Ishikawa (cell line): ENCODE results near the gene ECT2L.

Experiments used
- CEBPB ChIP-seq: IDR thresholded peaks from 2 replicates; pipeline ENCODE4 v1.6.1; 2012
- CREB1 ChIP-seq: IDR thresholded peaks from 2 replicates; pipeline ENCODE4 v1.6.1; 2012; ENCODE audit warnings: low read depth
- EGR1 ChIP-seq: IDR thresholded peaks from 2 replicates; pipeline ENCODE4 v1.6.1; 2012
- EP300 ChIP-seq: IDR thresholded peaks from 2 replicates; pipeline ENCODE4 v1.6.1; 2012; ENCODE audit warnings: borderline replicate concordance
- FOXM1 ChIP-seq: IDR thresholded peaks from 2 replicates; pipeline ENCODE4 v1.6.1; 2012; ENCODE audit warnings: low read depth, borderline replicate concordance
- NFIC ChIP-seq: IDR thresholded peaks from 2 replicates; pipeline ENCODE4 v1.6.1; 2012
- RAD21 ChIP-seq: IDR thresholded peaks from 2 replicates; pipeline ENCODE4 v1.6.1; 2012; ENCODE audit warnings: low read depth
- TAF1 ChIP-seq: IDR thresholded peaks from 2 replicates; pipeline ENCODE4 v1.6.1; 2012; ENCODE audit warnings: low read depth, mild to moderate bottlenecking
- TCF12 ChIP-seq: IDR thresholded peaks from 2 replicates; pipeline ENCODE4 v1.6.1; 2012; ENCODE audit warnings: low read depth
- TEAD4 ChIP-seq: IDR thresholded peaks from 2 replicates; pipeline ENCODE4 v1.6.1; 2012
- YY1 ChIP-seq: IDR thresholded peaks from 2 replicates; pipeline ENCODE4 v1.6.1; 2012; ENCODE audit warnings: low read depth
- ZBTB7A ChIP-seq: IDR thresholded peaks from 2 replicates; pipeline ENCODE4 v1.6.1; 2012; ENCODE audit warnings: low read depth
- TF ChIP-seq, protein P1 (sequence below): IDR thresholded peaks from 2 replicates; pipeline ENCODE4 v1.6.1; 2012
- TF ChIP-seq, protein P2 (sequence below): IDR thresholded peaks from 2 replicates; pipeline ENCODE4 v1.6.1; 2012; ENCODE audit warnings: low read depth, mild to moderate bottlenecking
- TF ChIP-seq, protein P3 (sequence below): IDR thresholded peaks from 2 replicates; pipeline ENCODE4 v1.6.1; 2012

The ECT2L gene

DNA sequence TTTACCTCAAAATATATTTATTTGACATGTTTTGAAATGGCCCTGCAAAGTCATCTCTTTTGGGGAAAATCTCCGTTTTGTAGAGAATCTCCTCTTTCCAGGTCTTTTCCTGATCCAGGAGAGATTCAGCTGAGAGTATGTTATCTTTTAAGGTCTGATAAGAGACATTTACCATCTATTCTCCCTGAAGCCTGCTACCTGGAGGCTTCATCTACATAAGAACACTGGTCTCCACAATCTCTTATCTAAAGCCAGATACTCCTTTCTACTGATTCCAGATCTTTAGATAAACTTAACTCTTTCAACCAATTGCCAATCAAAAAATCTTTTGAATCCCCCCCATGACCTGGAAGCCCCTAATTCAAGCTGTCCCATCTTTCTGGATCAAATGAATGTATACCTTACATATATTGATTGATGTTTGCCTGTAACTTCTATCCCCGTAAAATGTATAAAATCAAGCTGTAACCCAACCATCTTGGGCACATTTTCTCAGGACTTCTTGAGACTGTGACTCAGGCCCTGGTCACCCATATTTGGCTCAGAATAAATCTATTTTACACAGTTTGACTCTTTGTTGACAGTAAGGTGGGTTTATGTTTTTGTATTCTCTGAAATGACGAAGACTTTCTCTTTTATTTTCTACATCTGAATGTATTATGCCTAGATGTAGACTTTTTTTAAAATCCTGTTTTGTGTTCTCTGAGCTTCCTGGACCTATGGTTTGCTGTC is 95.5 kb downstream of the ECT2L start:
- no peak for TF ChIP-seq NFIC
- TF ChIP-seq, protein P1, sequence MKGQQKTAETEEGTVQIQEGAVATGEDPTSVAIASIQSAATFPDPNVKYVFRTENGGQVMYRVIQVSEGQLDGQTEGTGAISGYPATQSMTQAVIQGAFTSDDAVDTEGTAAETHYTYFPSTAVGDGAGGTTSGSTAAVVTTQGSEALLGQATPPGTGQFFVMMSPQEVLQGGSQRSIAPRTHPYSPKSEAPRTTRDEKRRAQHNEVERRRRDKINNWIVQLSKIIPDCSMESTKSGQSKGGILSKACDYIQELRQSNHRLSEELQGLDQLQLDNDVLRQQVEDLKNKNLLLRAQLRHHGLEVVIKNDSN: no peak
- no peak for TF ChIP-seq TEAD4

DNA sequence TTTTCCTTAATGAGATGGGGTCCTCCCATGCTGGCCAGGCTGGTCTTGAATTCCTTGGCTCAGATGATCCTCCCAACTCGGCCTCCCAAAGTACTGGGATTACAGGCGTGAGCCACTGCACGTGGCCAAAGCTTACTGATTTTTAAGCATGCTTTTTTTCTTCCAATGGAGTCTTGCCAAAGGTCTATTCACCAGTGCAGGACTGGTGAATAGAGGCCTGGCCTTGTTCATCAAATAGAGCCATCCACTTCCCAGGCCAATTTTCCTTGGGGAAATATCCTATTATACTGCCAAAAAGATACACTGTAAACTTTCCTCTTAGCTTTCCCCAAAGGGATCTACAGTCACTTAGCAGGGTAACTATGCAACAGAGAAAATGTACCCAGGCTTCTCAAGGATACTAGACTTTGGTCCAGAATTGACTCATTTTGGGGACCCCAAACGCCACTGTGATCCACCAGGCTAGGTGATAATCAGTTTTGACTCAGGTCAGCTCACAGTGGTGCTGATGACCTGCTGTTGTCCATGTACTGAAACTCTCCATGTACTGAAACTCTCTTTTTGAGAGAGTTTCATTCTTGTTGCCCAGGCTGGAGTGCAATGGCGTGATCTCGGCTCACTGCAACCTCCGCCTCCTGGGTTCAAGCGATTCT is 100.3 kb downstream of the ECT2L start:
- TF ChIP-seq, protein P2, sequence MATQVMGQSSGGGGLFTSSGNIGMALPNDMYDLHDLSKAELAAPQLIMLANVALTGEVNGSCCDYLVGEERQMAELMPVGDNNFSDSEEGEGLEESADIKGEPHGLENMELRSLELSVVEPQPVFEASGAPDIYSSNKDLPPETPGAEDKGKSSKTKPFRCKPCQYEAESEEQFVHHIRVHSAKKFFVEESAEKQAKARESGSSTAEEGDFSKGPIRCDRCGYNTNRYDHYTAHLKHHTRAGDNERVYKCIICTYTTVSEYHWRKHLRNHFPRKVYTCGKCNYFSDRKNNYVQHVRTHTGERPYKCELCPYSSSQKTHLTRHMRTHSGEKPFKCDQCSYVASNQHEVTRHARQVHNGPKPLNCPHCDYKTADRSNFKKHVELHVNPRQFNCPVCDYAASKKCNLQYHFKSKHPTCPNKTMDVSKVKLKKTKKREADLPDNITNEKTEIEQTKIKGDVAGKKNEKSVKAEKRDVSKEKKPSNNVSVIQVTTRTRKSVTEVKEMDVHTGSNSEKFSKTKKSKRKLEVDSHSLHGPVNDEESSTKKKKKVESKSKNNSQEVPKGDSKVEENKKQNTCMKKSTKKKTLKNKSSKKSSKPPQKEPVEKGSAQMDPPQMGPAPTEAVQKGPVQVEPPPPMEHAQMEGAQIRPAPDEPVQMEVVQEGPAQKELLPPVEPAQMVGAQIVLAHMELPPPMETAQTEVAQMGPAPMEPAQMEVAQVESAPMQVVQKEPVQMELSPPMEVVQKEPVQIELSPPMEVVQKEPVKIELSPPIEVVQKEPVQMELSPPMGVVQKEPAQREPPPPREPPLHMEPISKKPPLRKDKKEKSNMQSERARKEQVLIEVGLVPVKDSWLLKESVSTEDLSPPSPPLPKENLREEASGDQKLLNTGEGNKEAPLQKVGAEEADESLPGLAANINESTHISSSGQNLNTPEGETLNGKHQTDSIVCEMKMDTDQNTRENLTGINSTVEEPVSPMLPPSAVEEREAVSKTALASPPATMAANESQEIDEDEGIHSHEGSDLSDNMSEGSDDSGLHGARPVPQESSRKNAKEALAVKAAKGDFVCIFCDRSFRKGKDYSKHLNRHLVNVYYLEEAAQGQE: no peak
- TF ChIP-seq FOXM1 (no peak), CREB1 (no peak), TCF12 (no peak), TEAD4 (no peak), RAD21 (no peak), NFIC (no peak), EP300 (no peak), ZBTB7A (no peak), CEBPB (no peak), TAF1 (no peak), YY1 (no peak)
- TF ChIP-seq, protein P3, sequence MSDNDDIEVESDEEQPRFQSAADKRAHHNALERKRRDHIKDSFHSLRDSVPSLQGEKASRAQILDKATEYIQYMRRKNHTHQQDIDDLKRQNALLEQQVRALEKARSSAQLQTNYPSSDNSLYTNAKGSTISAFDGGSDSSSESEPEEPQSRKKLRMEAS: no peak
- TF ChIP-seq, protein P1: no peak

DNA sequence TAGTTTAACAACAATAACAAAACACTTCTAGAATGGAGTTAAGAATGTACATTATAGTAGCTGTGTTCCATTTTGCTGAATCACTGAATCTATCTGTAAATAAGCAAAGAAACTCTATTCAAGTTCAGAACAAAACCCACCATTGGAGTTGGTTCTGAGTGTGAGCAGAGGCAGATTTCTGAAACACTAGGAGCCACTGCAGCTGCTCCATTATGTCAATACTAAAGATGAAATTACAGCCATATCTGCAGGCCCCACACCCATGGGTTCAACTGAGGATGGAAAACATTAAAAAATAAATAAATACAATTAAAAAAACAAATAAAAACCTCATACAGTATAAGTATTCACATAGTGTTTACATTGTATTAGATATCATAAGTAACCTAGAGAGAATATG is 101.1 kb downstream of the ECT2L start:
- TF ChIP-seq TAF1 (no peak), TEAD4 (no peak), ZBTB7A (no peak)
- TF ChIP-seq, protein P1: no peak

DNA sequence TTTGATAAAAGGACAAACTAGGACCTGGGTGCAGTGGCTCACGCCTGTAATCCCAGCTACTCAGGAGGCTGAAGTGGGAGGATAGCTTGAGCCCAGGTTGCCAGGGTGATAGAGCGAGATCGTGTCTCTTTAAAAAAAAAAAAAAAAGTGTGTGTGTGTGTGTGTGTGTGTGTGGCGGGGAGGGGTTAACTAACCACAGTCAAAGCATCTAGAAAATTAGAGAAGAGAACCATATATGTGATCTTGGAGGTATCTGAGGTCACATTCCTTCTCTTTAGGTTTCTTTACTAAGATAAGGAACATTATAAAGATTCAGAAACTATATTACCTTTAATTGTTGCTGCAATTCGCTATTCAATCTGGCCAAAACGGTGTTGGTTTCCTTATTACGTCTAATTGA is 111.3 kb downstream of the ECT2L start:
- TF ChIP-seq, protein P2: no peak
- TF ChIP-seq YY1 (no peak), FOXM1 (no peak), ZBTB7A (no peak), CEBPB (no peak), RAD21 (no peak), TAF1 (no peak), CREB1 (no peak), TCF12 (no peak), EP300 (no peak), NFIC (no peak), EGR1 (no peak)
- TF ChIP-seq, protein P3: no peak
- TF ChIP-seq, protein P1: no peak

DNA sequence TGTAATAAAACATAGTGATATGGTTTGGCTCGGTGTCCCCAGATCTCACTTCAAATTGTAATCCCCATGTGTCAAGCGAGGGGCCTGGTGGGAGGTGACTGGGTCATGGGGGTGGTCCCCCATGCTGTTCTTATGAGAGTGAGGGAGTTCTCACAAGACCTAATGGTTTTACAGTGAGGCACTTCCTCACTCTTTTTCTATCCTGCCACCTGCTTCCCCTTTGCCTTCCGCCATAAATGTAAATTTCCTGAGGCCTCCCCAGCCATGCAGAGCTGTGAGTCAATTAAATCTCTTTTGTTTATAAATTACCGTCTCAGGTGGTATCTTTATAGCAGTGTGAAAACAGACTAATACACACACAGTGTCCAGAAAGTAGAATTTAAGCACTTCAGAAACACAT is 113.6 kb downstream of the ECT2L start:
- TF ChIP-seq EP300: no peak
- TF ChIP-seq YY1: no peak
- no peak for TF ChIP-seq RAD21
- no peak for TF ChIP-seq CREB1
- TF ChIP-seq, protein P2: no peak
- TF ChIP-seq, protein P3: no peak
- no peak for TF ChIP-seq TCF12
- no peak for TF ChIP-seq FOXM1
- TF ChIP-seq EGR1: no peak
- no peak for TF ChIP-seq ZBTB7A
- no peak for TF ChIP-seq TEAD4
- TF ChIP-seq, protein P1: no peak
- TF ChIP-seq CEBPB: no peak
- no peak for TF ChIP-seq TAF1
- no peak for TF ChIP-seq NFIC
